PC-9 (cell line): ENCODE data around the gene WNT4. TPM values are rescaled to one million over a fixed set of nuclear protein-coding genes. Genes with fewer than 3 reads are reported as not detected.

Experiments
- Bru-seq: library from RNA; stranded (reverse); fragments of 400-500 nt; gene quantifications from one replicate; lab custom pipeline; 2021; lab: Mats Ljungman, UMichigan
- BruChase-seq, 2 experiments: library from RNA; stranded (reverse); fragments of 400-500 nt; gene quantifications; one replicate each; lab custom pipeline; 2021; lab: Mats Ljungman, UMichigan
- BruUV-seq: library from RNA; stranded (reverse); fragments of 400-500 nt; replicated peaks from 2 replicates; lab custom pipeline; 2021; lab: Mats Ljungman, UMichigan
- CTCF ChIA-PET: fragments of 300-600 bp; sonication (Branson Sonifier 250); formaldehyde crosslinking; loops from one replicate; lab custom pipeline; 2022; ENCODE audit warnings: antibody characterized with exemption; lab: Charles Lee
- POLR2A ChIA-PET: fragments of 300-600 bp; sonication (Branson Sonifier 250); formaldehyde crosslinking; loops from one replicate; lab custom pipeline; 2022; ENCODE audit warnings: antibody characterized with exemption; ENCODE audit not compliant: unreplicated experiment; lab: Charles Lee
- DNase-seq, 2 experiments: peaks; one replicate each; pipeline versions ENCODE4 v3.0.0 to v3.0.0-alpha.2; 2015 to 2022; ENCODE audit warnings: mixed read lengths in 1 of 2
- H2AFZ ChIP-seq: fragments of 200-600 bp; sonication (generic); 2 replicates; pipeline ENCODE4 v1.8.1; 2017; ENCODE audit warnings: antibody characterized with exemption
- H3F3A ChIP-seq: fragments of 200-600 bp; sonication (generic); 2 replicates; pipeline ENCODE4 v1.8.1; 2017; ENCODE audit warnings: antibody characterized with exemption, mild to moderate bottlenecking, low read depth; ENCODE audit not compliant: insufficient read depth
- H3K27ac ChIP-seq: fragments of 200-600 bp; sonication (generic); 2 replicates; pipeline ENCODE4 v1.6.1; 2016; ENCODE audit warnings: mixed run types
- H3K27me3 ChIP-seq: fragments of 200-600 bp; sonication (generic); 2 replicates; pipeline ENCODE4 v1.6.1; 2016; ENCODE audit warnings: low read depth, mixed run types; ENCODE audit not compliant: insufficient read depth
- H3K36me3 ChIP-seq: fragments of 200-600 bp; sonication (generic); 2 replicates; pipeline ENCODE4 v1.6.1; 2016; ENCODE audit warnings: low read depth, mixed run types
- H3K4me1 ChIP-seq: fragments of 200-600 bp; sonication (generic); replicated peaks from 2 replicates; pipeline ENCODE4 v1.6.1; 2016; ENCODE audit warnings: mixed run types; ENCODE audit not compliant: insufficient read depth
- H3K4me2 ChIP-seq: fragments of 200-600 bp; sonication (generic); 2 replicates; pipeline ENCODE4 v1.6.1; 2017; ENCODE audit warnings: mixed run types
- H3K4me3 ChIP-seq: fragments of 200-600 bp; sonication (generic); 2 replicates; pipeline ENCODE4 v1.6.1; 2016; ENCODE audit warnings: mixed run types
- H3K79me2 ChIP-seq: fragments of 200-600 bp; sonication (generic); 2 replicates; pipeline ENCODE4 v1.6.1; 2017; ENCODE audit warnings: low read depth, mixed run types
- H3K9me2 ChIP-seq: fragments of 200-600 bp; sonication (generic); 2 replicates; pipeline ENCODE4 v1.8.1; 2017; ENCODE audit warnings: mild to moderate bottlenecking; ENCODE audit not compliant: insufficient read depth
- H3K9me3 ChIP-seq: fragments of 200-600 bp; sonication (generic); 2 replicates; pipeline ENCODE4 v1.8.1; 2016; ENCODE audit warnings: low read depth; ENCODE audit not compliant: insufficient read depth
- H4K20me1 ChIP-seq: fragments of 200-600 bp; sonication (generic); 2 replicates; pipeline ENCODE4 v1.8.1; 2017; ENCODE audit not compliant: insufficient read depth
- CTCF ChIP-seq: fragments of 200-600 bp; sonication (generic); conservative IDR thresholded peaks from 2 replicates; pipeline ENCODE4 v1.6.1; 2017; ENCODE audit warnings: mixed run types, antibody characterized with exemption, mild to moderate bottlenecking, moderate library complexity
- EZH2 ChIP-seq: fragments of 200-600 bp; sonication (generic); IDR thresholded peaks from 2 replicates; pipeline ENCODE4 v1.8.0; 2017; ENCODE audit warnings: antibody characterized with exemption, low read depth
- intact Hi-C: fragments of 100-400 bp; cut with micrococcal nuclease; formaldehyde crosslinking; loops from one replicate; pipeline ENCODE4 v1.10.0; 2022; ENCODE audit not compliant: unreplicated experiment
- long read RNA-seq: library from polyadenylated mRNA; stranded (forward); transcript quantifications from one replicate; pipeline ENCODE4 v2.0.0, GENCODE V29; 2022
- total RNA-seq: library from RNA; stranded (reverse); gene quantifications from 2 replicates; pipeline ENCODE4 v1.2.3, GENCODE V29; 2021

The WNT4 gene
- total RNA-seq (0.78 and 0.83 TPM in 2 replicates), Bru-seq, nascent RNA (percentile 16 among the genes with signal in this experiment), BruChase-seq, experiment 1, labeled RNA remaining after a 2-hour chase (percentile 19 among the genes with signal in this experiment), BruChase-seq, experiment 2, labeled RNA remaining after a 6-hour chase (percentile 19 among the genes with signal in this experiment)
- long read RNA-seq = 0 reads

GRCh38 chr1:22143065-22144033 is at the start of gene WNT4:
WNT4 (minus strand) TSS chr1:22143097; CDS start chr1:22142922, 175 bp downstream.
- DNase-seq = peak in 1 of 2 experiments; percentile 70
- H3K4me3 ChIP-seq = peak within 1 kb of the TSS; percentile 59; the same call in 1 of the 2 replicates
- no peaks in the 10 kb centered on the region for H3K36me3 ChIP-seq
- ChIA-PET POLR2A (interaction anchor here (0.6 to 0.7 kb wide), 3 partner anchors 273 to 1636 kb away, joined by 3 to 7 read pairs (median 6); no protein-coding TSS in a partner anchor), CTCF (interaction anchor here (0.6 to 0.7 kb wide), 3 partner anchors 51 to 1234 kb away, joined by 3 to 6 read pairs (median 5); no protein-coding TSS in a partner anchor)
- intact Hi-C loops = no loop called here
- H3K27ac ChIP-seq = no peak within 1 kb of the TSS
- peaks cover 22% of the 10 kb centered on the region for H3K4me1 ChIP-seq
- no peaks in the 10 kb centered on the region for H3K9me2 ChIP-seq
- H3K79me2 ChIP-seq = no peaks in the 10 kb centered on the region
- TF ChIP-seq CTCF (no peak), EZH2 (no peak)
- peak within 1 kb of the TSS; percentile 81 for H3K4me2 ChIP-seq
- no TSS peak for BruUV-seq
- H3K27me3 ChIP-seq = no peaks in the 10 kb centered on the region
- H4K20me1 ChIP-seq = no peaks in the 10 kb centered on the region
- no peaks in the 10 kb centered on the region for H3F3A ChIP-seq
- no peaks in the 10 kb centered on the region for H3K9me3 ChIP-seq
- peak within 1 kb of the TSS; percentile 70; the same call in 1 of the 2 replicates for H2AFZ ChIP-seq

DNA sequence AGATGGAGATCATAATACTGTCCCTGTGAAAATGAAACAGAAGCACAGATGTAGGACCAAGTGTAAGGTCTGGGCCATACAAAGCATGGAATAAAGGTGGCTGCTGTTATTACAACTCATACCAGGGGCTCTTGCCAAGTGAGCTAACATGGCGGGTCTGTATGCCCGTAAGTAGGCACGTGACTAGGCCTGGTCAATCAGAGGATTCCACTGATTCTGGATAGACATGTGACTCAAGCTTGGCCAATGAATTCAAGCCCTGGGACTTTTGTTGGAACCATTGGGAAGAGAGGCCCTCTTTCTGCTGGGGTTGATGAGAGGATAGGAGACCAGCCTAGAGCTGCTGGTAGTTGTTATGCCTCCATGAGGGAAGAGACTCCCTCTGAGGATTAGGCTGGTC is 47.8 kb upstream of the WNT4 start:
- no peak for TF ChIP-seq CTCF
- no peak for TF ChIP-seq EZH2
- no TSS peak for BruUV-seq
- Histone ChIP-seq H3K36me3 (no peaks in the 10 kb centered on the region), H3K79me2 (no peaks in the 10 kb centered on the region), H3K9me3 (no peaks in the 10 kb centered on the region), H3K27me3 (no peaks in the 10 kb centered on the region), H4K20me1 (no peaks in the 10 kb centered on the region), H3K4me1 (peaks cover 3% of the 10 kb centered on the region), H3K4me3 (no peak overlapping the region), H3K9me2 (no peaks in the 10 kb centered on the region), H2AFZ (no peak overlapping the region), H3K27ac (no peak overlapping the region), H3F3A (no peaks in the 10 kb centered on the region), H3K4me2 (no peak overlapping the region)
- ChIA-PET POLR2A (no interaction called here), CTCF (no interaction called here)
- no peak for DNase-seq
- intact Hi-C loops = no loop called here

- ChIA-PET POLR2A (no interaction called here), CTCF (no interaction called here)
- TF ChIP-seq CTCF (no peak), EZH2 (no peak)
- intact Hi-C loops = no loop called here
- H3K9me2 ChIP-seq = no peaks in the 10 kb centered on the region
- BruUV-seq = no TSS peak
- H3K27me3 ChIP-seq = no peaks in the 10 kb centered on the region
- H3K4me1 ChIP-seq = no peaks in the 10 kb centered on the region
- H3K27ac ChIP-seq = no peak overlapping the region
- no peaks in the 10 kb centered on the region for H3K9me3 ChIP-seq
- H3F3A ChIP-seq = no peaks in the 10 kb centered on the region
- no peak for DNase-seq
- H3K4me3 ChIP-seq = no peak overlapping the region
- no peaks in the 10 kb centered on the region for H4K20me1 ChIP-seq
- no peak overlapping the region for H3K4me2 ChIP-seq
- no peaks in the 10 kb centered on the region for H3K79me2 ChIP-seq
- H2AFZ ChIP-seq = no peak overlapping the region
- no peaks in the 10 kb centered on the region for H3K36me3 ChIP-seq
Measured at GRCh38 chr1:22190251-22190650, 47.4 kb upstream of the WNT4 start.
